Activated T-cell treated with anti-CD3 and anti-CD28 coated beads, Interleukin-2, amount 50 U/mL, for 72 hours (primary cell): ENCODE data around the gene KLF5. TPM values are rescaled to one million over a fixed set of nuclear protein-coding genes. Genes with fewer than 3 reads are reported as not detected.
A peak's percentile ranks its signal among the peaks of the same experiment; 100 is the strongest.
"Not testable (repeated sequence)": the region's sequence is repeated elsewhere in the genome, so short reads cannot be mapped to it uniquely, and the experiment has no call there.

Experiments
- ATAC-seq, 2 donors: fragments of 150-1000 bp; cut with Tn5 transposase; replicated peaks in 1 of 2; 2 replicates each; pipeline ENCODE4 v1.10.0; 2021; ENCODE audit warnings: moderate library complexity in 2 of 2, mild to moderate bottlenecking in 1 of 2
- DNase-seq, 2 donors: peaks; one replicate each; pipeline ENCODE4 v3.0.0; 2021 to 2022; ENCODE audit warnings: mixed read lengths in 1 of 2
- H3K27ac Mint-ChIP-seq: one replicate; pipeline ENCODE4 v1.8.0; 2022; ENCODE audit warnings: mild to moderate bottlenecking, moderate library complexity, mixed read lengths
- H3K27me3 Mint-ChIP-seq: one replicate; pipeline ENCODE4 v1.8.0; 2022; ENCODE audit warnings: low read depth, mixed read lengths
- H3K36me3 Mint-ChIP-seq, 2 donors: one replicate each; pipeline ENCODE4 v1.8.0; 2022; ENCODE audit warnings: mixed read lengths in 2 of 2, mild to moderate bottlenecking in 1 of 2; ENCODE audit not compliant: insufficient read depth in 2 of 2
- H3K4me1 Mint-ChIP-seq: one replicate; pipeline ENCODE4 v1.8.0; 2022; ENCODE audit warnings: low read depth, mixed read lengths
- H3K4me3 Mint-ChIP-seq, 2 donors: one replicate each; pipeline ENCODE4 v1.8.0; 2022; ENCODE audit warnings: mild to moderate bottlenecking in 2 of 2, mixed read lengths in 2 of 2, moderate library complexity in 2 of 2
- H3K9me3 Mint-ChIP-seq, 2 donors: one replicate each; pipeline ENCODE4 v1.8.0; 2022; ENCODE audit warnings: mixed read lengths in 2 of 2
- total RNA-seq, 2 donors: library from RNA; stranded (reverse); gene quantifications; one replicate each; pipeline ENCODE4 v1.2.3, GENCODE V29; 2022

The KLF5 gene
- total RNA-seq, 2 donors from 2014 or later = 3.2 to 3.7 TPM

DNA sequence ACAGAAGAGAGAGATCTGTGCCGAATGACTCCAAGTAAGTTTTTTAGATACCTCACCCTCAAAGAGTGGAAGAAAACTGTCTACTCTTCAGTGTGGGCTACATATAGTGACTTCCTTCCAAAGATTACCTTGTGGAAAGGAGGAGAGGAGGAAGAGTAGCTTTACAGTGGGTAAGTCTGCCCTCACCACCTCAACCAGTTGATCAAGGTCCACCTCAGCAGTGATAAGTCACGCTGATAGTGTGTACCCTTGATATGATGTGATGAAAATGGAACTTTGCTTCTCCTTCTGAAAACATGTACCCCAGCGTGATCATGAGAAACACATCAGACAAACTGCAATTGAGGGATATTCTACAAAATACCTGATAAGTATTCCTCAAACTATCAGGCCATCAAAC, 20.6 kb downstream of the KLF5 start:
- peaks cover 6% of the 10 kb centered on the region for H3K27me3 Mint-ChIP-seq
- H3K4me1 Mint-ChIP-seq = no peaks in the 10 kb centered on the region
- DNase-seq = no peak
- no peaks in the 10 kb centered on the region for H3K36me3 Mint-ChIP-seq
- no peak overlapping the region for H3K4me3 Mint-ChIP-seq
- ATAC-seq = no peak
- H3K27ac Mint-ChIP-seq = no peak overlapping the region
- H3K9me3 Mint-ChIP-seq = no peaks in the 10 kb centered on the region

- no peak for DNase-seq
- Mint-ChIP-seq H3K4me3 (no peak overlapping the region), H3K9me3 (no peaks in the 10 kb centered on the region), H3K36me3 (no peaks in the 10 kb centered on the region), H3K4me1 (no peaks in the 10 kb centered on the region), H3K27ac (no peak overlapping the region), H3K27me3 (peaks cover 6% of the 10 kb centered on the region)
- no peak for ATAC-seq
Observed at GRCh38 chr13:73081256-73081915, 22.6 kb downstream of the KLF5 start.

- no peak for ATAC-seq
- Mint-ChIP-seq H3K27ac (no peak overlapping the region), H3K27me3 (peaks cover 6% of the 10 kb centered on the region), H3K9me3 (peaks cover 0 to under 1% of the 10 kb centered on the region in 2 donors), H3K36me3 (no peaks in the 10 kb centered on the region), H3K4me1 (no peaks in the 10 kb centered on the region), H3K4me3 (no peak overlapping the region)
- no peak for DNase-seq
Observed at GRCh38 chr13:73082471-73082870, 23.7 kb downstream of the KLF5 start.

DNA sequence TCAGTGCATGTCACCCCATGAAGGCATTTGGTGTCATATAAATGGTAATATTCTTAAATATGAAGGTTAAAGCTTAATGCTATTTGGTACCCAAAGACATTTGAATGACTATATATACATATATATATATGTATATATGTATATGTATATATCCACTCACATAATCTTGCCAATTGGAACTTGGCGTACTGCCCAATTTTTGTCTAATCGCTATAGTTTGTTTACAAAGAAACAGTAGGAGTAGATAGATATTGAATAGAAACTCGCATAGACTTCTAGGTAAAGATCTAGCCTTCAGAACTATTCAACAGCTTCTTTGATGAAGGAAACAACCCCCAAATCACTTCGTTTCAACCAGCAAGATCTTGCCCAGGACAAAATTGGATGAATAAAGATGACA, 24.1 kb downstream of the KLF5 start:
- Mint-ChIP-seq H3K4me3 (no peak overlapping the region), H3K27ac (no peak overlapping the region), H3K9me3 (peaks cover 0 to 2% of the 10 kb centered on the region in 2 donors), H3K36me3 (no peaks in the 10 kb centered on the region), H3K4me1 (no peaks in the 10 kb centered on the region), H3K27me3 (peaks cover 6% of the 10 kb centered on the region)
- ATAC-seq (no peak), DNase-seq (no peak)

- H3K36me3 Mint-ChIP-seq = no peaks in the 10 kb centered on the region
- no peaks in the 10 kb centered on the region for H3K27me3 Mint-ChIP-seq
- no peak overlapping the region for H3K4me3 Mint-ChIP-seq
- DNase-seq (no peak), ATAC-seq (no peak)
- peaks cover 10% of the 10 kb centered on the region for H3K4me1 Mint-ChIP-seq
- no peak overlapping the region for H3K27ac Mint-ChIP-seq
- peaks cover 2% of the 10 kb centered on the region in 2 donors for H3K9me3 Mint-ChIP-seq
Observed at GRCh38 chr13:73088332-73088935, 29.6 kb downstream of the KLF5 start.

DNA sequence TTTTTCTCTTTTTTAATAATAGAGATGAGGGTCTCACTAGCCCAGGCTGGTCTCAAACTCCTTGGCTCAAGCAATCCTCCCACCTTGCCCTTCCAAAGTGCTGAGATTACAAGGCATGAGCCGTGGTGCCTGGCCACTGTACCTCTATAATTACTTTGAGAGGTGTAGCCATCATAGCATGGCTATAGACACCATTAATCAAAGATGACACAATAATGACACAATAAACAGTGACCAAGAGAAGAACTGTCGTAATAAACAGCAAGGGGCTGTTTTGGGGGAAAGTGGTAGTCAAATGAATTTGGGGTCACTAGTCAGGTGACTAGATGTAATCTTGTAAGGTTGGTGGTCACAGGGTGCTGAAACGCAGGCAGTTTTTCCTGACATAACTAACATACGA, 30.4 kb downstream of the KLF5 start:
- no peak overlapping the region for H3K27ac Mint-ChIP-seq
- no peak overlapping the region for H3K4me3 Mint-ChIP-seq
- H3K27me3 Mint-ChIP-seq = no peaks in the 10 kb centered on the region
- H3K36me3 Mint-ChIP-seq = no peaks in the 10 kb centered on the region
- H3K9me3 Mint-ChIP-seq = peaks cover 2% of the 10 kb centered on the region in 2 donors
- no peak for ATAC-seq
- H3K4me1 Mint-ChIP-seq = peaks cover 10% of the 10 kb centered on the region
- no peak for DNase-seq

DNA sequence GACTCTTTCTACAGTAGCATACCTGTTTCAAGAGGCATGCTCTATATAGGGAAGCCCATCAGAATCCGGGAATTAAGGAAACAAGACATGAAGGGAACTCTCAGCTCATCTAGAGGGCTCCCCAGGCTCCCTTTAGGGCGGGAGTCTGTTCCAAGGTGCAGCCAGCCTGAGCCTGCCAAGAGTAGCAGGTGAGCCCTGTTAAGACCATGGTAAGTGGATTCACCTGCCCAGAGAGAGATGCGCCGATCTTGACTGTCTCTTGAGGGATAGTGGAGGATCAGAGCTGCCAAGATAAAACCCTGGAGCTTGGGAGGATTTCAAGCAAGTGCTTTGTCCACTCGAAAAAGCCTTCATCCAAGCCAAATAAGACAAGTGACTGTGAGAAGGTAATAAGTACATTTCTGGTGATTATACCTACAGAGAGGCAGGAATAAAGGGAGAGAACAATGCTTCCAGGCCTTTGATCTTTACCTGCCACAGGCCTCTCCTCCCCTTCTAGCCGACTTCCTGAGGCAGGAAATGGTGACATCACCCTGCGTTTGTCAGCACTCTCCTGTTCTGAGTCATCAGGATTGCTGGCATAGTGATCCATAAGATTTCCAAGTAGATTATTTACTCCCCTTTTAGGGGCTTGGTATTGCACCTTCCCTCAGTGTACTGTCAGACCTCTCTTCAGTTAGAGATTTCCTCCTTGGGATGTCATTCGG, 31.5 kb downstream of the KLF5 start:
- ATAC-seq (peak in 1 of 2 donors; percentile 43), DNase-seq (peak in 1 of 2 donors; percentile 2)
- Mint-ChIP-seq H3K36me3 (no peaks in the 10 kb centered on the region), H3K27ac (no peak overlapping the region), H3K4me3 (no peak overlapping the region), H3K9me3 (peaks cover 2% of the 10 kb centered on the region in 2 donors), H3K27me3 (no peaks in the 10 kb centered on the region), H3K4me1 (peaks cover 10% of the 10 kb centered on the region)

DNA sequence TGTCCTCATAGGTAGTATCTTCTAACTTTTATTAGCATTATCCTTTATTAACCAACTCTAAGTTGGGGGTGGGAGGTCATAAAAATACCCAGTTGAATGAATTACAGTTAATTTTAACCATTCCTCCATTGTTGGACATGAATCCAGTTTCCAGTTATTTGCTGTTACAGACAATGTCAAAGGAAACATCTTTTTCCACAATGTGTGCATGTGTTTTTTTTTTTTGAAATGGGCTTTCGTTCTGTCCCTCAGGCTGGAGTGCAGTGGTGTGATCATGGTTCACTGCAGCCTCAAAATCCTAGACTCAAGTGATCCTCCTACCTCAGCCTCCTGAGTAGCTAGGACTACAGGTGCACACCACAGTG, 32.0 kb downstream of the KLF5 start:
- Mint-ChIP-seq H3K4me3 (no peak overlapping the region), H3K27me3 (no peaks in the 10 kb centered on the region), H3K36me3 (no peaks in the 10 kb centered on the region), H3K4me1 (peaks cover 10% of the 10 kb centered on the region), H3K27ac (no peak overlapping the region), H3K9me3 (peaks cover 2% of the 10 kb centered on the region in 2 donors)
- no peak for DNase-seq
- ATAC-seq = no peak

DNA sequence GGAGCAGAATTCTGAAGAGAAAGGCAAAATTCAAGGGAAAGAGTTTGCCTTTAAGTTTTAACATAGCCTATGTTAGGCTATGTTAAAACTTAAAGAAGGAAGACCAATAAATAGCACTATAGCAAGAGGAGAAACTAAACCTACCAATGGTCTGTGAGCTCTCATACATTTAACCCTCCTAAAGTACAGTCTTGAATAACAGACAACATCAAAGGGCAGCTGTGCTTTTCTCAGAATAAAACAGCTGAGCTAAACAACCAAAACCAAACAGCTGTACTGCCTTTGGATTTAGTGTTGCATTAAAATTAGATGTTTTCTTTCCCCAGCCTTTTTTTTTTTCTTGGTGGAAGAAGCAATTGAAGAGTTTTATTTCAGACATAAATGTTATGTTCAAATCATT, 34.0 kb downstream of the KLF5 start:
- ATAC-seq (no peak), DNase-seq (no peak)
- Mint-ChIP-seq H3K36me3 (no peaks in the 10 kb centered on the region), H3K27me3 (no peaks in the 10 kb centered on the region), H3K27ac (no peak overlapping the region), H3K9me3 (peaks cover 0 to 2% of the 10 kb centered on the region in 2 donors), H3K4me1 (peaks cover 10% of the 10 kb centered on the region), H3K4me3 (no peak overlapping the region)

DNA sequence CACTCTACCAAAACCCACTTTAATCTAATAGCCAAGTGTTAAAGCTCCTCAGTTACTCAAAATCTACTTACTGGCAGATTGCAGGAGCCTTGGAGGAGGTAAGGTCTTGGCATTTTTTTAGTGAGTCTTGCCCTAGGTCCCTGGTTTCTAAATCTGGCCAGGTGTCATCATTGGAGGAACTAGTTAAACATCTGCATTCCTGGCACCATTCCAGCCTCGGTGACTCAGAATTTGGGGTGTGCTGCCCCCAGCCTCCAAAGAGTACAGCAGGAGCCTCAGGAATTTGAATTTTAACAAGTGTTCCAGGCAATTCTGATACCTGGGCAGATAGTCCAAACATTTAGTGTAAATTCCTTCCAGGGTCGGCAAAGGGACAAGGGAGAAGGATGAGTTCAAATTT, 37.4 kb downstream of the KLF5 start:
- no peak for ATAC-seq
- Mint-ChIP-seq H3K27ac (no peak overlapping the region), H3K4me1 (no peaks in the 10 kb centered on the region), H3K4me3 (no peak overlapping the region), H3K27me3 (no peaks in the 10 kb centered on the region), H3K9me3 (no peaks in the 10 kb centered on the region), H3K36me3 (no peaks in the 10 kb centered on the region)
- DNase-seq = no peak

DNA sequence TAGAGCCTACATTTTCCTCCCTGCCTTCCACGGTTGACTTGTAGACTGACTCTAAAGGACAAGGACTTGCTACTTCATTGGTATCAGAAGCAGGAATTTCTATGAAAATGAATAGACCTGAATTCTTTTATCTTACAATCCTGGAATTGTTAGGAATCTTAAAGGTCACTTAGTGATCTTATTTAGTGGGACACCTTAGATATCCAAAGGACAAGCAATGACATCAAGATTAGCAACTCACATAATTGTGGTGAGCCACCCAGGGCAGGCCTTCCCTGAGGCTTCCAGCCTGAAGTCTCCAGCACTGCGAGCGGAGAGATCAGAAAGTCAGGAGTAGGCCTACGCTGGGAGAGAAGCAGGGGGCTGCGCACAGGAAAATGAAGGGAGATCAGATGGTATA, 37.8 kb downstream of the KLF5 start:
- no peak overlapping the region for H3K27ac Mint-ChIP-seq
- H3K9me3 Mint-ChIP-seq = no peaks in the 10 kb centered on the region

GRCh38 chr13:73100781-73101180, 42.0 kb downstream of the KLF5 start:
- H3K4me1 Mint-ChIP-seq, H3K36me3 Mint-ChIP-seq, ATAC-seq, DNase-seq, H3K4me3 Mint-ChIP-seq, H3K27ac Mint-ChIP-seq, H3K9me3 Mint-ChIP-seq, H3K27me3 Mint-ChIP-seq: not testable (repeated sequence)

More for the DNA sequence above, 37.8 kb downstream of the KLF5 start:
- no peaks in the 10 kb centered on the region for H3K36me3 Mint-ChIP-seq
- DNase-seq = no peak
- H3K4me3 Mint-ChIP-seq = no peak overlapping the region
- no peaks in the 10 kb centered on the region for H3K27me3 Mint-ChIP-seq
- no peak for ATAC-seq
- H3K4me1 Mint-ChIP-seq = peaks cover 4% of the 10 kb centered on the region

DNA sequence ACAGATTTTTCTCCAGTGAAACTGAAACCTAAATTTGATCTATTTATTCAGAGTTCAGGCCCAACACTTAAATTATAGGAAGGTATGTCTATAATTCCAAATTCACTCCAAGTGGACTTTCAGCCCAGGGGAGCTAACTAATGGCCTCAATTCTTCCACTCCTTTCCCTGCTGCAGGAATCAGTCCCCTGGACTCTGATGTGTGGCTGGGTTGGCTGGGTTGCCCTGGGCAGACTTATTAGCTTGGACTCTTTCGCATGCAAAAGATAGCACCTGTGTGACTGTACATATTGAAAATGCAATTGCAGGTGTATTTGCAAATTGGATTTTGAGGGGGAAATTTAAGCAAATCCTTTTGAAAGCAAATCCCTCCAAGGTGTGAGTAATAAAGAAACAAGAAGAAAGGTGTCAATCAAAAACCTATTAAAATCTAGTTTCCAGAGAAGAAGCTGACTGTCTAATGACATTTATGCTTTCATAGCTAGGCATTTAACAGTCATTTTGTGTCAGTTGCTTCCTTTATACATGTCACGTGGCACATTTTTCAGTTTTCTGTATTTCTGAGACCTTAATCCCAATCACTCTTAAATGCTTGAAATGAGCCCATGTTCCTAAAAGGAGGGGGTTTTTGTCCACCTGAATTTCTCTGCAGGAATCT, 42.7 kb downstream of the KLF5 start:
- no peaks in the 10 kb centered on the region for H3K9me3 Mint-ChIP-seq
- no peaks in the 10 kb centered on the region for H3K36me3 Mint-ChIP-seq
- DNase-seq (no peak), ATAC-seq (no peak)
- peaks cover 7% of the 10 kb centered on the region for H3K4me1 Mint-ChIP-seq
- no peak overlapping the region for H3K4me3 Mint-ChIP-seq
- peaks cover 5% of the 10 kb centered on the region for H3K27me3 Mint-ChIP-seq
- no peak overlapping the region for H3K27ac Mint-ChIP-seq
